Retinal pigment epithelial cell (primary cell): Measurements from ENCODE around the gene SPRY1.

Source experiments
- DNase-seq: peaks from one replicate; pipeline ENCODE4 v3.0.0-alpha.2; 2010; ENCODE audit warnings: low read depth
- H3K4me3 ChIP-seq: 2 replicates; pipeline ENCODE4 v1.5.1; 2011; ENCODE audit warnings: mild to moderate bottlenecking, low read length, control low read depth, moderate library complexity
- CTCF ChIP-seq: conservative IDR thresholded peaks from 2 replicates; pipeline ENCODE4 v1.5.1; 2011; ENCODE audit warnings: low read depth, low read length, control low read depth, inconsistent platforms

SPRY1 gene

GRCh38 chr4:123386609-123387008 lies 10.0 kb upstream of the SPRY1 start:
- H3K4me3 ChIP-seq: no peak overlapping the region
- no peak for TF ChIP-seq CTCF
- no peak for DNase-seq

GRCh38 chr4:123390846-123391456 lies 5.6 kb upstream of the SPRY1 start:
- DNase-seq: no peak
- peak; percentile 46 for TF ChIP-seq CTCF
- no peak overlapping the region for H3K4me3 ChIP-seq

- H3K4me3 ChIP-seq: no peak overlapping the region
- no peak for DNase-seq
- TF ChIP-seq CTCF: no peak
Observed at GRCh38 chr4:123393721-123394120, 2.9 kb upstream of the SPRY1 start.

GRCh38 chr4:123397144-123398065 lies 810 bp downstream of the SPRY1 start:
- TF ChIP-seq CTCF: no peak
- DNase-seq: no peak
- H3K4me3 ChIP-seq: peak overlapping the region; percentile 70

- H3K4me3 ChIP-seq: peak overlapping the region; percentile 84
- DNase-seq: no peak
- TF ChIP-seq CTCF: peak; percentile 39
Observed at GRCh38 chr4:123398066-123398852, 1.7 kb downstream of the SPRY1 start.

GRCh38 chr4:123398853-123399626 lies 2.4 kb downstream of the SPRY1 start:
- H3K4me3 ChIP-seq: peak overlapping the region; percentile 84
- TF ChIP-seq CTCF: peak; percentile 44
- no peak for DNase-seq
